HepG2 (cell line): ENCODE results near the gene CELF5. TPM values are rescaled to one million over a fixed set of nuclear protein-coding genes. Genes with fewer than 3 reads are reported as not detected.

Source experiments
- ATAC-seq: fragments of 200-7000 bp; cut with Tn5 transposase; 3 replicates; pipeline ENCODE4 v1.9.1; 2020; ENCODE audit warnings: mild to moderate bottlenecking, moderate library complexity
- BruUV-seq: library from RNA; stranded (reverse); fragments of 400-500 nt; replicated peaks from 2 replicates; lab custom pipeline; 2021; lab: Mats Ljungman, UMichigan
- CTCF ChIA-PET: fragments of 300-600 bp; formaldehyde crosslinking; extraction: SDS; loops from one replicate; lab custom pipeline; 2021; ENCODE audit warnings: low total read pairs, inconsistent platforms, low intra/inter-chr PET ratio; lab: Yijun Ruan, JAX
- POLR2A ChIA-PET: fragments of 350-600 bp; sonication (Branson Sonifier 250); formaldehyde crosslinking; loops from one replicate; lab custom pipeline; 2020; ENCODE audit warnings: antibody characterized with exemption, inconsistent platforms; lab: Yijun Ruan, JAX
- DNase-seq: peaks from one replicate; pipeline ENCODE4 v3.0.0-alpha.2; 2015; ENCODE audit warnings: low spot score
- FAIRE-seq: peaks from 3 replicates; lab custom pipeline; 2011; peaks lifted over from hg19 to GRCh38; lab: Jason Lieb, UNC
- H2AFZ ChIP-seq: one replicate; pipeline ENCODE4 v1.6.1; 2011; ENCODE audit warnings: low read length, inconsistent platforms
- H3K27ac ChIP-seq: fragments of 300-600 bp; 3 replicates; pipeline ENCODE4 v1.8.0; 2011; ENCODE audit warnings: mixed run types, mild to moderate bottlenecking, mixed read lengths, low read length, inconsistent platforms; ENCODE audit not compliant: insufficient read depth; ENCODE audit errors: extremely low read length
- H3K27me3 ChIP-seq, 2 experiments: fragments of 200-600 bp in 1 of 2; 2 replicates in 1 of 2; 3 replicates in 1 of 2; pipeline versions ENCODE4 v1.6.0 to v1.8.0; 2011; ENCODE audit warnings: low read length in 2 of 2, mild to moderate bottlenecking in 2 of 2, moderate library complexity in 2 of 2, inconsistent platforms in 1 of 2; ENCODE audit not compliant: insufficient read depth in 2 of 2, control insufficient read depth in 1 of 2
- H3K36me3 ChIP-seq, 2 experiments: fragments of 200-600 bp in 1 of 2; replicated peaks in 1 of 2; 2 replicates in 1 of 2; 3 replicates in 1 of 2; pipeline versions ENCODE4 v1.5.1 to v1.8.0; 2011; ENCODE audit warnings: low read length in 2 of 2, inconsistent platforms in 1 of 2; ENCODE audit not compliant: insufficient read depth in 2 of 2, control insufficient read depth in 1 of 2
- H3K4me1 ChIP-seq: 2 replicates; pipeline ENCODE4 v1.5.1; 2012; ENCODE audit warnings: low read length, inconsistent platforms; ENCODE audit not compliant: insufficient read depth
- H3K4me2 ChIP-seq: 2 replicates; pipeline ENCODE4 v1.6.0; 2011; ENCODE audit warnings: low read depth, low read length, inconsistent platforms
- H3K4me3 ChIP-seq, 3 experiments: fragments of 200-600 bp in 1 of 3; sonication (generic), shearing (Covaris generic) in 1 of 3; replicated peaks in 1 of 3; 2 replicates each; pipeline ENCODE4 v1.5.1; 2011 to 2016; ENCODE audit warnings: low read length in 3 of 3, inconsistent platforms in 2 of 3, low read depth in 2 of 3, mild to moderate bottlenecking in 2 of 3, control low read depth in 1 of 3, mixed read lengths in 1 of 3; ENCODE audit not compliant: insufficient read depth in 1 of 3
- H3K79me2 ChIP-seq: one replicate; pipeline ENCODE4 v1.6.1; 2011; ENCODE audit warnings: low read length, inconsistent platforms; ENCODE audit not compliant: insufficient read depth
- H3K9ac ChIP-seq: 2 replicates; pipeline ENCODE4 v1.6.0; 2011; ENCODE audit warnings: mild to moderate bottlenecking, low read depth, low read length, inconsistent platforms; ENCODE audit not compliant: insufficient read depth
- H3K9me3 ChIP-seq: 2 replicates; pipeline ENCODE4 v1.5.1; 2012; ENCODE audit warnings: mild to moderate bottlenecking, low read length
- H4K20me1 ChIP-seq: 2 replicates; pipeline ENCODE4 v1.6.0; 2011; ENCODE audit warnings: inconsistent platforms, mild to moderate bottlenecking, low read length, moderate library complexity; ENCODE audit not compliant: insufficient read depth
- ARHGAP35 ChIP-seq: sonication (generic); formaldehyde crosslinking; IDR thresholded peaks from 2 replicates; pipeline ENCODE4 v1.9.0; 2022; ENCODE audit warnings: mild to moderate bottlenecking, inconsistent platforms, moderate library complexity, missing genetic modification reagents, borderline replicate concordance
- ETV6 ChIP-seq: sonication (generic); formaldehyde crosslinking; conservative IDR thresholded peaks from 2 replicates; pipeline ENCODE4 v1.4.0; 2020; ENCODE audit warnings: missing genetic modification reagents
- HNF1A ChIP-seq, 2 experiments: sonication (generic) in 1 of 2; formaldehyde crosslinking in 1 of 2; IDR thresholded peaks; 2 replicates each; pipeline versions ENCODE4 v1.4.0 to v1.6.1; 2016 to 2020; ENCODE audit warnings: borderline replicate concordance in 1 of 2, low read depth in 1 of 2, mild to moderate bottlenecking in 1 of 2, missing genetic modification reagents in 1 of 2
- MNT ChIP-seq: fragments of 450-650 bp; IDR thresholded peaks from 2 replicates; pipeline ENCODE4 v1.6.1; 2016
- NFIC ChIP-seq: IDR thresholded peaks from 2 replicates; pipeline ENCODE4 v1.6.1; 2012; ENCODE audit warnings: mild to moderate bottlenecking, low read length, inconsistent platforms
- PAF1 ChIP-seq: IDR thresholded peaks from 2 replicates; pipeline ENCODE4 v1.6.1; 2016; ENCODE audit warnings: missing genetic modification reagents, missing compliant biosample characterization
- RCOR2 ChIP-seq: IDR thresholded peaks from 2 replicates; pipeline ENCODE4 v1.6.1; 2016; ENCODE audit warnings: missing biosample characterization, missing genetic modification reagents
- RXRB ChIP-seq: IDR thresholded peaks from 2 replicates; pipeline ENCODE4 v1.6.1; 2016; ENCODE audit warnings: borderline replicate concordance, missing genetic modification reagents, missing compliant biosample characterization
- SATB2 ChIP-seq: sonication (generic); formaldehyde crosslinking; IDR thresholded peaks from 2 replicates; pipeline ENCODE4 v1.5.0; 2020; ENCODE audit warnings: missing genetic modification reagents
- TRAFD1 ChIP-seq: sonication (generic); formaldehyde crosslinking; IDR thresholded peaks from 2 replicates; pipeline ENCODE4 v1.5.1; 2020; ENCODE audit warnings: missing genetic modification reagents, mild to moderate bottlenecking, borderline replicate concordance
- TRIM24 ChIP-seq: sonication (generic); formaldehyde crosslinking; IDR thresholded peaks from 2 replicates; pipeline ENCODE4 v1.8.0; 2022; ENCODE audit warnings: mild to moderate bottlenecking, missing genetic modification reagents
- ZBTB42 ChIP-seq: sonication (generic); formaldehyde crosslinking; IDR thresholded peaks from 2 replicates; pipeline ENCODE4 v1.5.0; 2020; ENCODE audit warnings: mild to moderate bottlenecking, missing genetic modification reagents
- ZFP36L1 ChIP-seq: sonication (generic); formaldehyde crosslinking; IDR thresholded peaks from 2 replicates; pipeline ENCODE4 v1.8.0; 2022; ENCODE audit warnings: mild to moderate bottlenecking, missing genetic modification reagents, moderate library complexity
- ZNF232 ChIP-seq: sonication (generic); formaldehyde crosslinking; IDR thresholded peaks from 2 replicates; pipeline ENCODE4 v1.4.0; 2020; ENCODE audit warnings: missing genetic modification reagents, borderline replicate concordance
- ZNF30 ChIP-seq: sonication (generic); formaldehyde crosslinking; IDR thresholded peaks from 2 replicates; pipeline ENCODE4 v1.5.0; 2020; ENCODE audit warnings: mild to moderate bottlenecking, missing genetic modification reagents
- ZNF343 ChIP-seq: sonication (generic); formaldehyde crosslinking; IDR thresholded peaks from 2 replicates; pipeline ENCODE4 v1.4.0; 2020; ENCODE audit warnings: mild to moderate bottlenecking, missing genetic modification reagents
- WGBS: methylation state at CpG from one replicate; pipeline ENCODE4 v1.1.6; 2017; ENCODE audit warnings: low lambda C conversion rate; 5-methylcytosine and 5-hydroxymethylcytosine counted together
- in situ Hi-C: cut with HindIII; loops from 2 replicates; pipeline ENCODE4 v1.10.0; 2017; ENCODE audit warnings: low pct_unique_long_range_greater_than_20kb; ENCODE audit not compliant: extremely low pct_ligation_motif_present
- intact Hi-C: fragments of 100-400 bp; cut with micrococcal nuclease; formaldehyde crosslinking; loops from one replicate; pipeline ENCODE4 v1.10.0; 2022; ENCODE audit not compliant: unreplicated experiment
- polyA plus RNA-seq, 8 experiments: library from polyadenylated mRNA; depleted of rRNA in 3 of 8; stranded (reverse) in 7 of 8; unstranded in 1 of 8; fragments of >200 nt; fragmentation: Illumina TruSeq in 4 of 8; extraction: Trizol in 4 of 8; gene quantifications; 2 replicates each; pipeline versions ENCODE4 v1.2.1 to v1.2.3, GENCODE V29; 2011 to 2016; ENCODE audit warnings: low read depth in 4 of 8, missing spikeins in 1 of 8, mixed read lengths in 1 of 8; ENCODE audit not compliant: insufficient read depth in 1 of 8
- total RNA-seq, 5 experiments: library from RNA; depleted of rRNA; stranded (reverse); fragments of >200 nt; fragmentation: Illumina TruSeq; extraction: Trizol; gene quantifications; 2 replicates each; pipeline ENCODE4 v1.2.3, GENCODE V29; 2016; ENCODE audit warnings: low read depth in 1 of 5

Gene CELF5
- total and polyA plus RNA-seq, 2 of the 13 experiments (the other 11 are each of a cell fraction or from before 2014, with no cell fraction given), result 0.31 to 0.84 TPM

GRCh38 chr19:3263866-3264265, 39.4 kb downstream of the CELF5 start:
- FAIRE-seq, result no peak
- POLR2A ChIA-PET, result no interaction called here
- no peak for TF ChIP-seq RXRB (CRISPR knock-in tag)
- TF ChIP-seq ZNF30 (CRISPR knock-in tag), result no peak
- TF ChIP-seq ZNF232 (CRISPR knock-in tag), result no peak
- TF ChIP-seq ZFP36L1 (CRISPR knock-in tag), result no peak
- TF ChIP-seq TRIM24 (CRISPR knock-in tag), result no peak
- no peak for TF ChIP-seq MNT
- no peak for TF ChIP-seq ZNF343
- no peak for TF ChIP-seq HNF1A (IDR thresholded peaks at IDR 0.05; ENCODE audit: low read depth)
- TF ChIP-seq HNF1A (CRISPR knock-in tag; IDR thresholded peaks at IDR 0.05; ENCODE audit: borderline replicate concordance), result no peak
- no peak for TF ChIP-seq PAF1 (CRISPR knock-in tag)
- TF ChIP-seq ZBTB42 (CRISPR knock-in tag), result no peak
- no peak for TF ChIP-seq TRAFD1
- TF ChIP-seq ARHGAP35 (CRISPR knock-in tag), result no peak
- no peak for TF ChIP-seq SATB2
- no peak for TF ChIP-seq NFIC
- no peak for TF ChIP-seq ETV6 (CRISPR knock-in tag)
- no peak for TF ChIP-seq RCOR2 (CRISPR knock-in tag)

More at GRCh38 chr19:3263866-3264265, 39.4 kb downstream of the CELF5 start:
- 63% methylated on average over 9 of the region's 9 CpGs for WGBS
- ATAC-seq (no peak), DNase-seq (no peak)
- Histone ChIP-seq H3K9ac (no peak overlapping the region), H2AFZ (no peak overlapping the region), H3K27ac (no peak overlapping the region), H3K4me2 (no peak overlapping the region), H3K4me1 (no peaks in the 10 kb centered on the region), H3K9me3 (no peaks in the 10 kb centered on the region), H3K79me2 (no peaks in the 10 kb centered on the region), H3K4me3 (no peak overlapping the region), H4K20me1 (no peaks in the 10 kb centered on the region), H3K27me3 (peaks cover 1 to 26% of the 10 kb centered on the region in 2 experiments; a peak in 4 of 5 replicates), H3K36me3 (no peaks in the 10 kb centered on the region)
- no TSS peak for BruUV-seq
- intact Hi-C loops (no loop called here), in situ Hi-C loops (no loop called here)
- CTCF ChIA-PET, result no interaction called here
